Thymus (tissue), 11 donors: ENCODE results near the gene PDE9A. TPM values are rescaled to one million over a fixed set of nuclear protein-coding genes. Genes with fewer than 3 reads are reported as not detected.

Source experiments
- DNase-seq, 9 donors: peaks; one replicate each; pipeline ENCODE4 v3.0.0-alpha.2; 2013; ENCODE audit warnings: low spot score in 9 of 9, low read depth in 6 of 9, missing footprints in 1 of 9
- H3K27ac ChIP-seq, 2 donors: one replicate each; pipeline ENCODE4 v1.5.1; 2013; ENCODE audit warnings: control low read depth in 1 of 2, low read depth in 1 of 2, low read length in 1 of 2, mild to moderate bottlenecking in 1 of 2, moderate library complexity in 1 of 2
- H3K27me3 ChIP-seq, 2 donors: one replicate each; pipeline ENCODE4 v1.5.1; 2013; ENCODE audit warnings: low read length in 1 of 2; ENCODE audit not compliant: control insufficient read depth in 2 of 2, insufficient read depth in 1 of 2
- H3K36me3 ChIP-seq, 2 donors: one replicate each; pipeline ENCODE4 v1.5.1; 2013; ENCODE audit warnings: low read length in 1 of 2, mild to moderate bottlenecking in 1 of 2, moderate library complexity in 1 of 2; ENCODE audit not compliant: control insufficient read depth in 2 of 2, insufficient read depth in 2 of 2
- H3K4me1 ChIP-seq, 2 donors: one replicate each; pipeline ENCODE4 v1.5.1; 2013; ENCODE audit warnings: low read length in 2 of 2; ENCODE audit not compliant: control insufficient read depth in 2 of 2, insufficient read depth in 2 of 2
- H3K4me3 ChIP-seq, 2 donors: one replicate each; pipeline ENCODE4 v1.5.1; 2013; ENCODE audit warnings: low read length in 2 of 2, control low read depth in 1 of 2, mild to moderate bottlenecking in 1 of 2
- H3K9me3 ChIP-seq, 2 donors: one replicate each; pipeline ENCODE4 v1.5.1; 2013; ENCODE audit warnings: low read length in 1 of 2, mild to moderate bottlenecking in 1 of 2; ENCODE audit not compliant: control insufficient read depth in 2 of 2, insufficient read depth in 1 of 2
- WGBS: extraction: QIAGEN DNeasy Blood & Tissue Kit; methylation state at CpG from one replicate; pipeline ENCODE4 v1.1.7; 2013; 5-methylcytosine and 5-hydroxymethylcytosine counted together
- polyA plus RNA-seq: library from polyadenylated mRNA; stranded (reverse); fragments of 200-250 nt; gene quantifications from one replicate; pipeline ENCODE4 v1.2.3, GENCODE V29; 2013
- total RNA-seq: library from RNA; stranded (reverse); fragments of 120-200 nt; gene quantifications from one replicate; pipeline ENCODE4 v1.2.4, GENCODE V29; 2013
- donor health status: healthy.

The PDE9A gene
- total and polyA plus RNA-seq, 2 donors: 8.2 to 14.5 TPM

DNA sequence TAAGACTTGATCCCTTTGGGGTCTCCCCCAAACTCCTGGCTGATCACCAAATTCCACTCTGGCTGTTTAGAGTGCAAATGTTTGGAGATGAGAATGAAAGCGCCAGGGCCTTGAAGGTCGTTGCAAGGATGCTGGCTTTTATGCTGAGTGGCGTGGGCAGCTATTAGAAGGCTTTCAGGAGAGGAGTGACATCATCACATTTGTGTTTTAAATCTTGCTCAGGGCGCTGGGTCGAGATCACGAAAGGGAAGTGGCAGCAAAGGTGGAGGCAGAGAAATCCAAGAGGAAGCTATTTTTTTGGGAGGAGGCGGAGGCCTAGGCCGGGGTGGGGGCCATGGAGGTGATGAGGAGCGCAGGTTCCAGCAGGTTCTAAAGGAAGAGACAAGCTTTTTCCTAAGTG is 49.3 kb downstream of the PDE9A start:
- no peak for DNase-seq
- 96% methylated on average over 9 of the region's 9 CpGs for WGBS
- H3K4me1 ChIP-seq: peaks cover 0 to 23% of the 10 kb centered on the region in 2 donors
- no peak overlapping the region for H3K4me3 ChIP-seq
- H3K27ac ChIP-seq: no peak overlapping the region
- H3K36me3 ChIP-seq: peaks cover 0 to 4% of the 10 kb centered on the region in 2 donors
- H3K9me3 ChIP-seq: peaks cover 2 to 9% of the 10 kb centered on the region in 2 donors
- no peaks in the 10 kb centered on the region for H3K27me3 ChIP-seq

- Histone ChIP-seq H3K27ac (no peak overlapping the region), H3K27me3 (no peaks in the 10 kb centered on the region), H3K4me3 (no peak overlapping the region), H3K36me3 (peaks cover 0 to 4% of the 10 kb centered on the region in 2 donors), H3K9me3 (peaks cover 2 to 9% of the 10 kb centered on the region in 2 donors), H3K4me1 (peaks cover 0 to 17% of the 10 kb centered on the region in 2 donors)
- DNase-seq: no peak
- 97% methylated on average over 24 of the region's 24 CpGs for WGBS
Measured at GRCh38 chr21:42703136-42703908, 49.9 kb downstream of the PDE9A start.

DNA sequence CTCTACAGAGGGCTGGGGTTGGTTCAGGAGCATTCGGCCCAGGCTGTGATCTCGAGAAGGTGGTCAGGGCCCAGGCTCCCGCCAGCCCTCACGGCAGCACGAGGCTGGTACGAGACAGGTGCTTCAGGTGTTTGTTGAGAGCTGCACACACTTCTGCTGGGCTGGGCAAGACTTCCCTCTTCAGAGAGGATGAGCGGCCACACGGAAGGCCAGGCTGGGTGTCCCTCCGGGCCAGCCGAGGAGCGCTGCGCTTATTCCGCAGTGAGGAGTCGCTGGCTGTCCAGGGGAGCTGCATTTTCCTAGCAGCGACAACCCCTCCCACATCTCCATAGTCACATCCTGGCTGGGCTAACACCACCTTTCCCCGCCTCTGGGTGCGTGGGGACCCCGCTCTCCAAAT is 50.5 kb downstream of the PDE9A start:
- Histone ChIP-seq H3K9me3 (peaks cover 2 to 9% of the 10 kb centered on the region in 2 donors), H3K27me3 (no peaks in the 10 kb centered on the region), H3K36me3 (peaks cover 0 to 4% of the 10 kb centered on the region in 2 donors), H3K4me3 (no peak overlapping the region), H3K27ac (no peak overlapping the region), H3K4me1 (peaks cover 0 to 15% of the 10 kb centered on the region in 2 donors)
- WGBS: 92% methylated on average over 18 of the region's 18 CpGs
- no peak for DNase-seq

- Histone ChIP-seq H3K27ac (no peak overlapping the region), H3K27me3 (no peaks in the 10 kb centered on the region), H3K4me3 (no peak overlapping the region), H3K9me3 (peaks cover 2 to 9% of the 10 kb centered on the region in 2 donors), H3K4me1 (peaks cover 0 to 15% of the 10 kb centered on the region in 2 donors), H3K36me3 (peaks cover 0 to 2% of the 10 kb centered on the region in 2 donors)
- WGBS: 86% methylated on average over 10 of the region's 10 CpGs
- no peak for DNase-seq
Measured at GRCh38 chr21:42704861-42705260, 51.4 kb downstream of the PDE9A start.

DNA sequence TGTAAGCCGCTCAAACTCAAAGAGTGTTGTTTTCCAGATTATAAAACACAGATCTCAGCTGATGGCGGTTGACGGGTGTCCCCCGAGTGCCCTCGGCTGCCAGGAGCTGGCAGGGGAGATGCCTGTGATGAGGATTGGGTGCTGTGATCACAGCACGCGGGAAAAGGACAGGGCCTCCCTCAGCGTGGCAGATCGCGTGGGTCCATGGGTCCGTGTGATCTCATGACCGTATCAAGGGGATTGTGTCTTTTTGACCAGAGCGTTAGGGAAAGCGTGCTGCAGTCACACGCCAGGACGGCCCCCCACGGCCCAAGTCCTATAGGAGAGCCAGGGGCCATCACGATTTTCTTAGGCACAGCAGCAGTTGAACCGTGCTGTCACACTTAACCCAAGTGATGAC is 51.9 kb downstream of the PDE9A start:
- Histone ChIP-seq H3K4me3 (no peak overlapping the region), H3K27ac (no peak overlapping the region)
- no peak for DNase-seq

GRCh38 chr21:42705746-42706374 is 52.4 kb downstream of the PDE9A start:
- H3K9me3 ChIP-seq: peaks cover 2 to 9% of the 10 kb centered on the region in 2 donors
- no peak overlapping the region for H3K27ac ChIP-seq
- 98% methylated on average over 14 of the region's 14 CpGs for WGBS
- no peaks in the 10 kb centered on the region for H3K27me3 ChIP-seq
- no peak overlapping the region for H3K4me3 ChIP-seq
- DNase-seq: no peak
- peaks cover 0 to 15% of the 10 kb centered on the region in 2 donors for H3K4me1 ChIP-seq
- no peaks in the 10 kb centered on the region for H3K36me3 ChIP-seq

More for the DNA sequence above, 51.9 kb downstream of the PDE9A start:
- H3K27me3 ChIP-seq: no peaks in the 10 kb centered on the region
- peaks cover 2 to 9% of the 10 kb centered on the region in 2 donors for H3K9me3 ChIP-seq
- no peaks in the 10 kb centered on the region for H3K36me3 ChIP-seq
- peaks cover 0 to 15% of the 10 kb centered on the region in 2 donors for H3K4me1 ChIP-seq
- WGBS: 97% methylated on average over 19 of the region's 19 CpGs

DNA sequence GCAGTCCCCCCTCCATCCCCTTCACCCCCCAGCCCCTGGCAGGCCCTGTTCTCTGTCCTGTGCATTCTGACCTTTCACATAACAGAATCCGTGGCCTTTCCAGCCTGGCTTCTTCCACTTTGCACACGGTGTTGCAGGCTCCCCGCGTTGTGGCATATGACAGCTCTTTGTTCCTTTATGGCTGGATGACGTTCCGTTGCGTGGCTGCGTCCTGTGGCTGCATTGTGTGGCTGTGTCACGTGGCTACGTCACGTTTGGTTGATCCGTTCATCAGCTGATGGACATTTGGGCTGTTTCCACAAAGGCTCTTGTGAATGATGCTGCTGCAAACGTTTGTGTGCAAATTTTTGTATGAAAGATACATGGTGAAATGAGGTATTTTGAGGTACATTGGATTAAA is 53.3 kb downstream of the PDE9A start:
- 97% methylated on average over 13 of the region's 13 CpGs for WGBS
- DNase-seq: no peak
- Histone ChIP-seq H3K27ac (no peak overlapping the region), H3K4me1 (peaks cover 0 to 15% of the 10 kb centered on the region in 2 donors), H3K9me3 (peaks cover 2 to 9% of the 10 kb centered on the region in 2 donors), H3K27me3 (no peaks in the 10 kb centered on the region), H3K4me3 (no peak overlapping the region), H3K36me3 (no peaks in the 10 kb centered on the region)

- WGBS: 97% methylated on average over 7 of the region's 7 CpGs
Measured at GRCh38 chr21:42707207-42707830, 53.9 kb downstream of the PDE9A start.

GRCh38 chr21:42708107-42708506 is 54.7 kb downstream of the PDE9A start:
- Histone ChIP-seq H3K27ac (no peak overlapping the region), H3K4me3 (no peak overlapping the region), H3K27me3 (no peaks in the 10 kb centered on the region), H3K4me1 (peaks cover 0 to 15% of the 10 kb centered on the region in 2 donors), H3K9me3 (peaks cover 2% of the 10 kb centered on the region in 2 donors), H3K36me3 (no peaks in the 10 kb centered on the region)
- DNase-seq: no peak
- 97% methylated on average over 7 of the region's 7 CpGs for WGBS

More at GRCh38 chr21:42707207-42707830, 53.9 kb downstream of the PDE9A start:
- Histone ChIP-seq H3K4me3 (no peak overlapping the region), H3K36me3 (no peaks in the 10 kb centered on the region), H3K9me3 (peaks cover 2 to 9% of the 10 kb centered on the region in 2 donors), H3K27me3 (no peaks in the 10 kb centered on the region), H3K4me1 (peaks cover 0 to 15% of the 10 kb centered on the region in 2 donors), H3K27ac (no peak overlapping the region)
- DNase-seq: no peak
